Panc1 (cell line): Measurements from ENCODE around the gene RFX7.

Experiments used
- POLR2AphosphoS5 ChIP-seq: IDR thresholded peaks from 2 replicates; pipeline ENCODE4 v1.6.1; 2012; ENCODE audit warnings: mild to moderate bottlenecking, low read depth, low read length, moderate library complexity
- SIN3A ChIP-seq: IDR thresholded peaks from 2 replicates; pipeline ENCODE4 v1.6.1; 2012; ENCODE audit warnings: low read depth, mild to moderate bottlenecking, low read length, moderate library complexity, borderline replicate concordance; ENCODE audit not compliant: insufficient read depth
- TCF7L2 ChIP-seq: IDR thresholded peaks from 2 replicates; pipeline ENCODE4 v1.6.1; 2011; ENCODE audit warnings: mild to moderate bottlenecking, low read depth, low read length, inconsistent platforms
- TF ChIP-seq, protein P1 (sequence below): fragments of 450-650 bp; IDR thresholded peaks from 2 replicates; pipeline ENCODE4 v1.5.1; 2017; ENCODE audit warnings: mild to moderate bottlenecking
- TF ChIP-seq, protein P2 (sequence below), 2 experiments: IDR thresholded peaks; 2 replicates each; pipeline ENCODE4 v1.6.1; 2011 to 2012; ENCODE audit warnings: low read depth in 2 of 2, control low read depth in 1 of 2, low read length in 1 of 2, mild to moderate bottlenecking in 1 of 2, moderate library complexity in 1 of 2; ENCODE audit not compliant: insufficient read depth in 1 of 2

DNA sequence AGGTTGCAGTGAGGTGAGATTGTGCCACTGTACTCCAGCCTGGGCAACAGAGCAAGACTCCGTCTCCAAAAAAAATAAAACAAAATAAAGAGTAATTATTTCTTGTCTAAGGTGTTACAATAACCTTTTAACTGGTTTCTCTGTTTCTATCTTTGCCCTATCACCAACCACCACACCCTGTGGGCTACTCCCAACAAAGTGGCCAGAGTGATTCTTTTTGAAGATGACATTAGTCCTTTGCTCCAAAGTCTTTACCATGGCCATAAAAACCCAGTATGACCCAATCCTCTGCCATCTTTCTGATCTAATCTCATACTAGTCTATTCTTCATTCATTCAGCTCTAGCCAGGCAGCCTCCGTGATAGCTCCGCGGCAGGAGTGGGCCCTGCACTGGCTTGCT is 62.8 kb downstream of the RFX7 start:
- TF ChIP-seq, protein P1, sequence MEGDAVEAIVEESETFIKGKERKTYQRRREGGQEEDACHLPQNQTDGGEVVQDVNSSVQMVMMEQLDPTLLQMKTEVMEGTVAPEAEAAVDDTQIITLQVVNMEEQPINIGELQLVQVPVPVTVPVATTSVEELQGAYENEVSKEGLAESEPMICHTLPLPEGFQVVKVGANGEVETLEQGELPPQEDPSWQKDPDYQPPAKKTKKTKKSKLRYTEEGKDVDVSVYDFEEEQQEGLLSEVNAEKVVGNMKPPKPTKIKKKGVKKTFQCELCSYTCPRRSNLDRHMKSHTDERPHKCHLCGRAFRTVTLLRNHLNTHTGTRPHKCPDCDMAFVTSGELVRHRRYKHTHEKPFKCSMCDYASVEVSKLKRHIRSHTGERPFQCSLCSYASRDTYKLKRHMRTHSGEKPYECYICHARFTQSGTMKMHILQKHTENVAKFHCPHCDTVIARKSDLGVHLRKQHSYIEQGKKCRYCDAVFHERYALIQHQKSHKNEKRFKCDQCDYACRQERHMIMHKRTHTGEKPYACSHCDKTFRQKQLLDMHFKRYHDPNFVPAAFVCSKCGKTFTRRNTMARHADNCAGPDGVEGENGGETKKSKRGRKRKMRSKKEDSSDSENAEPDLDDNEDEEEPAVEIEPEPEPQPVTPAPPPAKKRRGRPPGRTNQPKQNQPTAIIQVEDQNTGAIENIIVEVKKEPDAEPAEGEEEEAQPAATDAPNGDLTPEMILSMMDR: no peak
- TF ChIP-seq, protein P2, sequence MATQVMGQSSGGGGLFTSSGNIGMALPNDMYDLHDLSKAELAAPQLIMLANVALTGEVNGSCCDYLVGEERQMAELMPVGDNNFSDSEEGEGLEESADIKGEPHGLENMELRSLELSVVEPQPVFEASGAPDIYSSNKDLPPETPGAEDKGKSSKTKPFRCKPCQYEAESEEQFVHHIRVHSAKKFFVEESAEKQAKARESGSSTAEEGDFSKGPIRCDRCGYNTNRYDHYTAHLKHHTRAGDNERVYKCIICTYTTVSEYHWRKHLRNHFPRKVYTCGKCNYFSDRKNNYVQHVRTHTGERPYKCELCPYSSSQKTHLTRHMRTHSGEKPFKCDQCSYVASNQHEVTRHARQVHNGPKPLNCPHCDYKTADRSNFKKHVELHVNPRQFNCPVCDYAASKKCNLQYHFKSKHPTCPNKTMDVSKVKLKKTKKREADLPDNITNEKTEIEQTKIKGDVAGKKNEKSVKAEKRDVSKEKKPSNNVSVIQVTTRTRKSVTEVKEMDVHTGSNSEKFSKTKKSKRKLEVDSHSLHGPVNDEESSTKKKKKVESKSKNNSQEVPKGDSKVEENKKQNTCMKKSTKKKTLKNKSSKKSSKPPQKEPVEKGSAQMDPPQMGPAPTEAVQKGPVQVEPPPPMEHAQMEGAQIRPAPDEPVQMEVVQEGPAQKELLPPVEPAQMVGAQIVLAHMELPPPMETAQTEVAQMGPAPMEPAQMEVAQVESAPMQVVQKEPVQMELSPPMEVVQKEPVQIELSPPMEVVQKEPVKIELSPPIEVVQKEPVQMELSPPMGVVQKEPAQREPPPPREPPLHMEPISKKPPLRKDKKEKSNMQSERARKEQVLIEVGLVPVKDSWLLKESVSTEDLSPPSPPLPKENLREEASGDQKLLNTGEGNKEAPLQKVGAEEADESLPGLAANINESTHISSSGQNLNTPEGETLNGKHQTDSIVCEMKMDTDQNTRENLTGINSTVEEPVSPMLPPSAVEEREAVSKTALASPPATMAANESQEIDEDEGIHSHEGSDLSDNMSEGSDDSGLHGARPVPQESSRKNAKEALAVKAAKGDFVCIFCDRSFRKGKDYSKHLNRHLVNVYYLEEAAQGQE (IDR thresholded peaks at IDR 0.05; ENCODE audit: insufficient read depth in 1 of 2, low read depth in 2 of 2, low read length in 1 of 2): no peak
- no peak for TF ChIP-seq SIN3A
- TF ChIP-seq POLR2AphosphoS5: no peak
- TF ChIP-seq TCF7L2: no peak
